Suprapubic skin (tissue), 4 donors: ENCODE data around the gene MED13L.

Experiments used
- CTCF ChIP-seq, 2 donors: fragments of 200-600 bp in 1 of 2; fragments of 450-650 bp in 1 of 2; sonication (generic) in 1 of 2; IDR thresholded peaks; one replicate each; pipeline ENCODE4 v1.5.1; 2016 to 2019; ENCODE audit warnings: antibody characterized with exemption in 2 of 2, mild to moderate bottlenecking in 1 of 2, moderate library complexity in 1 of 2
- EP300 ChIP-seq: sonication (generic); formaldehyde crosslinking; IDR thresholded peaks from one replicate; pipeline ENCODE4 v1.6.1; 2017; ENCODE audit warnings: antibody characterized with exemption
- POLR2A ChIP-seq, 2 donors: fragments of 450-650 bp; IDR thresholded peaks; one replicate each; pipeline ENCODE4 v1.6.1; 2017; ENCODE audit warnings: antibody characterized with exemption in 2 of 2, mild to moderate bottlenecking in 2 of 2, moderate library complexity in 2 of 2
- POLR2AphosphoS5 ChIP-seq, 3 donors: sonication (generic); formaldehyde crosslinking; IDR thresholded peaks; one replicate each; pipeline ENCODE4 v1.6.1; 2017; ENCODE audit warnings: antibody characterized with exemption in 3 of 3

GRCh38 chr12:115990241-115990640 lies 287.3 kb downstream of the MED13L start:
- TF ChIP-seq CTCF (IDR thresholded peaks at IDR 0.05), result no peak
- TF ChIP-seq POLR2AphosphoS5 (IDR thresholded peaks at IDR 0.05), result no peak
- TF ChIP-seq POLR2A (IDR thresholded peaks at IDR 0.05), result no peak
- no peak for TF ChIP-seq EP300
